Type B pancreatic cell (in vitro differentiated cells): Measurements from ENCODE around the gene CABYR. TPM values are rescaled to one million over a fixed set of nuclear protein-coding genes. Genes with fewer than 3 reads are reported as not detected.

Source experiments
- DNase-seq: peaks from one replicate; pipeline ENCODE4 v3.0.0; 2021; ENCODE audit warnings: mixed read lengths; ENCODE audit not compliant: unreplicated experiment; ENCODE audit errors: extremely low spot score
- H3K27ac Mint-ChIP-seq: 2 replicates; pipeline ENCODE4 v1.8.0; 2021; ENCODE audit warnings: mild to moderate bottlenecking, mixed read lengths
- H3K27me3 Mint-ChIP-seq: 2 replicates; pipeline ENCODE4 v1.8.0; 2021; ENCODE audit warnings: mixed read lengths
- H3K36me3 Mint-ChIP-seq: 2 replicates; pipeline ENCODE4 v1.8.0; 2021; ENCODE audit warnings: mixed read lengths
- H3K4me1 Mint-ChIP-seq: one replicate; pipeline ENCODE4 v1.8.0; 2021; ENCODE audit warnings: mixed read lengths; ENCODE audit not compliant: unreplicated experiment
- H3K4me3 Mint-ChIP-seq: 2 replicates; pipeline ENCODE4 v1.8.0; 2021; ENCODE audit warnings: mild to moderate bottlenecking, mixed read lengths
- H3K9me3 Mint-ChIP-seq: 2 replicates; pipeline ENCODE4 v1.8.0; 2021; ENCODE audit warnings: mixed read lengths
- CTCF ChIP-seq: fragments of 200-600 bp; sonication (generic); conservative IDR thresholded peaks from 2 replicates; pipeline ENCODE4 v1.5.0; 2021; ENCODE audit warnings: antibody characterized with exemption, mild to moderate bottlenecking
- total RNA-seq: library from RNA; stranded (reverse); gene quantifications from 2 replicates; pipeline ENCODE4 v1.2.1, GENCODE V29; 2021; ENCODE audit warnings: low replicate concordance

Gene CABYR
- total RNA-seq, 1 donor from 2014 or later = 8.6 TPM

GRCh38 chr18:24120676-24121075, 18.2 kb upstream of the CABYR start:
- H3K4me3 Mint-ChIP-seq = no peak overlapping the region
- H3K27ac Mint-ChIP-seq = no peak overlapping the region
- no peak for TF ChIP-seq CTCF
- H3K4me1 Mint-ChIP-seq = no peaks in the 10 kb centered on the region
- H3K36me3 Mint-ChIP-seq = peaks cover 10% of the 10 kb centered on the region
- H3K9me3 Mint-ChIP-seq = no peaks in the 10 kb centered on the region
- no peak for DNase-seq
- no peaks in the 10 kb centered on the region for H3K27me3 Mint-ChIP-seq

GRCh38 chr18:24121625-24122024, 17.2 kb upstream of the CABYR start:
- no peak for TF ChIP-seq CTCF
- DNase-seq = no peak
- no peak overlapping the region for H3K27ac Mint-ChIP-seq
- H3K27me3 Mint-ChIP-seq = no peaks in the 10 kb centered on the region
- H3K4me3 Mint-ChIP-seq = no peak overlapping the region
- H3K36me3 Mint-ChIP-seq = peaks cover 10% of the 10 kb centered on the region
- no peaks in the 10 kb centered on the region for H3K4me1 Mint-ChIP-seq
- H3K9me3 Mint-ChIP-seq = no peaks in the 10 kb centered on the region

- Mint-ChIP-seq H3K27me3 (no peaks in the 10 kb centered on the region), H3K36me3 (peaks cover 21% of the 10 kb centered on the region), H3K4me3 (no peak overlapping the region), H3K4me1 (no peaks in the 10 kb centered on the region), H3K9me3 (no peaks in the 10 kb centered on the region), H3K27ac (no peak overlapping the region)
- TF ChIP-seq CTCF = no peak
- DNase-seq = no peak
These were observed 12.5 kb upstream of the CABYR start for GRCh38 chr18:24126155-24126961.

- Mint-ChIP-seq H3K27me3 (no peaks in the 10 kb centered on the region), H3K9me3 (no peaks in the 10 kb centered on the region), H3K36me3 (peaks cover 21% of the 10 kb centered on the region), H3K4me3 (no peak overlapping the region), H3K27ac (no peak overlapping the region), H3K4me1 (no peaks in the 10 kb centered on the region)
- no peak for TF ChIP-seq CTCF
- DNase-seq = no peak
These were observed 11.1 kb upstream of the CABYR start for GRCh38 chr18:24127735-24128134.

GRCh38 chr18:24128700-24129099, 10.2 kb upstream of the CABYR start:
- H3K4me3 Mint-ChIP-seq = no peak overlapping the region
- TF ChIP-seq CTCF = no peak
- H3K27ac Mint-ChIP-seq = no peak overlapping the region
- H3K9me3 Mint-ChIP-seq = no peaks in the 10 kb centered on the region
- no peaks in the 10 kb centered on the region for H3K4me1 Mint-ChIP-seq
- DNase-seq = no peak
- H3K36me3 Mint-ChIP-seq = peaks cover 21% of the 10 kb centered on the region
- no peaks in the 10 kb centered on the region for H3K27me3 Mint-ChIP-seq
